GM12873 (cell line): Measurements from ENCODE around the gene CYP1B1.

Experiments used
- CTCF ChIP-seq: IDR thresholded peaks from 2 replicates; pipeline ENCODE4 v1.5.1; 2012; ENCODE audit warnings: low read depth, mild to moderate bottlenecking, moderate library complexity, low read length, control low read depth; ENCODE audit not compliant: insufficient read depth; ENCODE audit errors: missing control alignments

The CYP1B1 gene

DNA sequence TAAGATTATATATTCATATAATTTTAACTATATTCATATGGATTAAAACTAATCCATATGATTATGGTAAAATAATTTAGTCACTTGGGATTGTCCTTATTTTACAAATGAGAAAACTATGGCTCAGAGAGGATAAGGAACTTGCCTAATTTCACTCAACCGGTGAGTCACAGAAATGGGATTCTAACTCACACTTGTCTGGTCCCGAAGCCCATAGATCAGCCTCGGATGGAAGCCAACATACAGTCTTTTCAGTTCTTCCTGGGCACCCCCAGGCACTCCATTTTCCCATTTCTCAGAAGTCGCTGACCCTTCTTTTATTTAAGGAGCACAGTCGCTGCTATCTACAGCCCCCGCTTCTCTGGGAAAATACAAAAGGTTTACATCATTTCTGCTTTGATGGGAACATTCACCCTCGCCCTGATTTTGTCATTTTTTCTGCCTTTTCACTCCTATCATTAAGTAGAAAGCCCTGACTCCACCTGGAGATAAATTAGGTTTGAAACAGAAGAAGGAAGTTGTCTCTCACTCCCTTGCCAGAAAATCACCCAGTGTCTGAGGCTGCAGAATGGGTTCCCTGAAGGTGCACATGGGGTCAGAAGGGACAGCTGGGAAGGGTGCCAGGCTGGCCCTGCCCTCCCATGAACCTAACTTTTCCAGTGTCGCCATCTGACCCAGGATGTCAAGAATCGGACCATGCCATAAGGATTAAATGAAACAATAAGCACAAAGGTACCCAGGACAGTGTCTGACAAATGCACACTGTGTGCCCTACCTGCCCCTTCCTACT lies 36.6 kb downstream of the CYP1B1 start:
- no peak for TF ChIP-seq CTCF

DNA sequence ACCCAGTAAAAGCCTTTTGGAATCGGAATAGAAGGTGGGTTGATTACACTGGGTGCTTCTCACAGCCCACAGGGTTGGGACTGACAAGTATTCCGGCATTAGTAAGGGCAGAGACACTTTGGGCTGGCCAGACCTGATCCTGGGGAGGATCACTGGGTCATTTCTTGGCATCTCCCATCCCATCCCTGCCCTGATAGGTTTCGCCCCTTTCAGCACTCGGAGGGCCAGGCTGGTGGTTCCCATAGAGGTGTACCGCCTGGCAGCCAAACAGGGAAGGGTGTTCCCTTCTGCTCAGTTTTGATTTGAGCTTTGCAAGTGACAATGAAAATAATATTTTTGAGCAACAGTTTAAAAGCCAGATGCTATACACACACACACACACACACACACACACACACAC lies 37.3 kb downstream of the CYP1B1 start:
- TF ChIP-seq CTCF: no peak

DNA sequence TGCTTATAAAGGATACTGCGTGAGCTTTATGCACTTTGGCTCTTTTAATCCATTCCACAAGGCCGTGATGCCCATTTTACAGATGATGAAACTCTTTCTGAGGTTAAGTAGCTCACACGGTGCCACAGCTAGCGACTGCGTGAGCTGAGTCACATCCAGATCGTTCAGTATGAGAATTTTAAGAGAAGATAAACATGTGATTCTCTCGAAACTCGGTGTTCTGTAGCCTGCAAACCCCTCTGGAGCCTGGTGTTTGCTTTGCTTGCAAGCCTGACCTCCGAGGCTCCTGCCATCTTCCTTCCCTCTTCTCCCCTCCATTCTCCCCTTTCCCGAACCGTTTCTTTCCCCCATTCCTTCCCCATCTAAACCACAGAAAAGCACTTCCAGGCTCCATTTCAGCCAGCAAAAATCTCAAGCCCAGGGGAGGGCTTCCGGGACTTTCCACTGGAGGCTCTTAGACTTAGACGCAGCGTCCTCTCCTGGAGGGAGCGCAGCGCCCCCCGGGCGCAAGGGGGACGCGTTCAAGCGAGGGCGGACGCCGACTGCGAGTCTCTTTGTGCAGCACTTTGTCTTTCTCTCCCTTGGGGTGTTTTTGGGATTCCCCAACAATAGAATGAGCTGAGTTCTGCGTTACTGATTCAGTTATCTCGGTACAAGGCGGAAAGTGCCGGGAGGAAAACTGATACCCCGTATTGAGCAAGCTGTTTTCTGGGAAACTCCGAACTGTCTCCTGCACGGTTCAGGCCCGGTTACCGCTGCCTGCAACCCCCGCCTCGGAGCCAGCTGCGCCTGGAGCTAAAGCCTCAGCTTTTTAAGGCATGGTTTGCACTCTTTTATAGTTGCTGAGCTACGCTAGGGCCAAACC lies 38.0 kb downstream of the CYP1B1 start:
- TF ChIP-seq CTCF: peak; percentile 49

- no peak for TF ChIP-seq CTCF
These were observed 38.6 kb downstream of the CYP1B1 start for GRCh38 chr2:38037325-38037724.

DNA sequence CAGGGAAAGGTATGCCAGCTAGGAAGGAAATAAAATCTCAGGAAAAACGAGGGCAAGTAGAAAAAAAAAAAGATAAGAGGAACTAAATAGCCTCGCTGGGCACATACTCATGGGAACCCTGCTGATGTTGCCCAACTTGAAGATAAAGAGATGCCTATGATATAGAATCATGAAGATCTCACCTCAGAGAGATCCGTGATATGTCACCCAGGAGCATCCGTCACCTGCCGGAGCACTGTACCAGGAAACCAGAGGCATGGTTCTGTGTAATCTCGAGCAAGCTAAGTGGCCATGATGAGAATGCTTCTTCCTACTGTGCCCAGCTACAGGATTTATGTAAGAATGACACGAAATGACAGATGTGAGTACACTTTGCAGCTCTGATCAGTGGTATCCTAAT lies 40.0 kb downstream of the CYP1B1 start:
- no peak for TF ChIP-seq CTCF

GRCh38 chr2:38033646-38034045 lies 42.3 kb downstream of the CYP1B1 start:
- no peak for TF ChIP-seq CTCF

GRCh38 chr2:38032946-38033345 lies 43.0 kb downstream of the CYP1B1 start:
- TF ChIP-seq CTCF: no peak
